GM12874 (cell line): ENCODE data around the gene PGD.
A peak's percentile ranks its signal among the peaks of the same experiment; 100 is the strongest.

Experiments used
- CTCF ChIP-seq: IDR thresholded peaks from 2 replicates; pipeline ENCODE4 v1.5.1; 2011; ENCODE audit warnings: low read depth, mild to moderate bottlenecking, control low read depth, low read length, moderate library complexity; ENCODE audit not compliant: insufficient read depth

Gene PGD

DNA sequence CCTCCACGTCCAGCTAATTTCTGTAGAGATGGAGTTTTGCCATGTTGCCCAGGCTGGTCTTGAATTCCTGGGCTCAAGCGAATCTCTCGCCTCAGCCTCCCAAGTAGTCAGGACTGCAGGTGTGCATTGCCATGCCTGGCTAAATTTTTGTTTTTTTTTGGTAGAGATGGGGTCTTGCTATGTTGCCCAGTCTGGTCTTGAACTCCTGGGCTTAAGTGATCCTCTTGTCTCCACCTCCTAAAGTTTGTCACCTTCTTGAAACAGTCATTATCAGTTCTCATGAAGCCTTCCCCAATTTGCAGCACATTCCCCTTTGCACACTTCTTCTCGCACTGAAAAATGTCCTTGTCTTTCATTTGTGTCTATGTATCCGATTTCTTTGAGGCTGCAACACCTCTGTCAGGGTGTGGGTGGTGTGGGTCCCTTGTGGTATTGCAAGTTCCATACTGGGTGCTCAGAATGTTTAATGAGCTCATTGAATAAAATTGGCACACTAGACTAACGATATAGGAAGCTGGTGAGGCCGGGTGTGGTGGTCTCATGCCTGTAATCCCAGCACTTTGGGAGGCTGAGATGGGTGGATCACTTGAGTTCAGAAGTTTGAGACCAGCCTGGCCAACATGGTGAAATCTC lies 48.0 kb downstream of the PGD start:
- no peak for TF ChIP-seq CTCF

GRCh38 chr1:10449751-10450150 lies 50.9 kb downstream of the PGD start, which contains the start of gene CORT:
CORT (plus strand) TSS chr1:10450031; CDS start chr1:10450224, 193 bp downstream.
- TF ChIP-seq CTCF, result no peak

DNA sequence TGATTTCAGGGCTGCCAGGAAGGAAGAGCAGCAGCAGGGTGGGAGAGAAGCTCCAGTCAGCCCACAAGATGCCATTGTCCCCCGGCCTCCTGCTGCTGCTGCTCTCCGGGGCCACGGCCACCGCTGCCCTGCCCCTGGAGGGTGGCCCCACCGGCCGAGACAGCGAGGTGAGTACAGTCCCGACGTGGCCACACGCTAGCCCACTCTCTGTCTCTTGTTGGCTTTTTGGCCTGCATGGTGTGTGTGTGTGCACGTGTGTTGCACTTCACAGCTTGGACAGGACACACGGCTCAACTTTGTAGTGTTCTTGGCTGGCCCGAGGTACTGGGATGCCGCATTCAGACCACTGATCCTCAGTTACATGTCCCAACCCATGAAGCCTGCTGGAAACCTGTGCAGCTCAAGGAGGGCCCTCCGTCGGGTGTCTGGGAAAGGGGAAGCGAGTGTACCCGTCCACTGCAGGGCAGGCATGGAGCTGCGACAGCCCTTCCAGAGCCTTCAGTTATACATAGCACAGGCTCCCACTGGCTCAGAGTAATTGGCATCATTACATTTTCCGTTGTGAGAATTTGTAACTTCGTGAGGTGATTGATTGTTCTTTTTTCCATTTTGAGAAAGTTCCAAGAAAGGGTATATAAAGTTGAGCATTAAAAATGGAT lies 51.4 kb downstream of the PGD start:
- no peak for TF ChIP-seq CTCF

DNA sequence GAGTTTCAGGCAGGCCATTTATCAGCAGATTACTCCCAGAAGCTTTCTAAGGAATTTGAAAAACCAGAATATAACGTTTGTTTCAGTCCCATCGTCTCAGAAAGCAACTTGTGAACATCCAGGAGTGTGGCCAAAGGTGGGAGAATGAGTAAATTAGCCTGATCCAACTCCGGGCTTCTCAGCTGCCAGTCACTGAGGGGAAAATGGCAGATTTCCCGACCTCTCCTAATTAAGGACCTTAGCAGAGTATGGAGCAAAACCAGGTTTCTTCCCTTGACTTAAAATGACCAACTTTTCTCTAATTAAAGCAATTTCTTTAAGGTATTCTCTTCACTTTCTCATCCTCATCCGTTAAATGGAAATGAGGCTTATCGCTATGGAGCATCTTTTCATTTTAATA lies 52.0 kb downstream of the PGD start:
- no peak for TF ChIP-seq CTCF

- no peak for TF ChIP-seq CTCF
Observed at GRCh38 chr1:10451287-10451686, 52.4 kb downstream of the PGD start.

DNA sequence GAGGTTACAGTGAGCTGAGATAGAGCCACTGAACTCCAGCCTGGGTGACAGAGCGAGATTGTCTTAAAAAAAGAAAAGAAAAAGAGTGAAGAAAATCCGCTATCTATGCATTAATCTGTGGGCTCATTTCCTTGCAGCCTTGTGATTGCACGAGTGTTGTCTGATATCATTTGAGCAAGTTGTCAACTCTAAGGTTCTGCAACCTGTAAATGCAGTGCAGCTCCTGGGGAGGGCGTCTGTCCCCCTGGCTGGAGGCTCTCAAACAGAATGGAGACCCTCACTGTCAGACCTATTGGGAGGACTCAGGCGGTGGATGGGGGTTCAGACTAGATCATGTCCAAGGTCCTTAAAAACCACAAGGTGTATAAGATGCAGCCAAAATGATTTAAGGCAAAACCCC lies 57.2 kb downstream of the PGD start:
- 0 out of 2 replicates have a peak, but pooled peaks have one; percentile 5 for TF ChIP-seq CTCF

DNA sequence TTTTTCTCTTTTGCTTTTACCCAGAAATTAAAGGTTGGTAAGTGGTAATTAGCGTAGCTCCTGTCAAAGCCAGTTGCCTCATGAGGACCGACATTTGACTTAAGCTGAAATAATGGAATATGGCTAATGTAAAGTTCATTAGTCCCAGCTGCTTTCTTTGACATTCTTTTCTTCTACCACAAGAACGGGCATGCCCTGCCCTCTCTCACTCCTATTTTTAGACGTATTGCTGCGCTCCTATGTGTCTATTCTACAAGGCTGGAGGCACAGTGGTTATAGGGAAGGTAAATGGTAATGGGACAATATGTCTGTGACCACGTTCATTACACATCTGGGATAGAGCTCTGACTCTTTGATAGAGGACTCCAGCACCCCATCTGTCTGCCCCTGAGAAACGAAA lies 57.8 kb downstream of the PGD start:
- no peak for TF ChIP-seq CTCF
